Measurements from ENCODE around the gene HNRNPAB.
"Not testable (repeated sequence)": the region's sequence is repeated elsewhere in the genome, so short reads cannot be mapped to it uniquely, and the experiment has no call there.

The HNRNPAB gene

GRCh38 chr5:178212241-178213002 lies 8.1 kb downstream of the HNRNPAB start:
- DNase-seq (ENCODE audit: low read depth) = no peak

GRCh38 chr5:178213003-178213461 lies 8.7 kb downstream of the HNRNPAB start:
- DNase-seq (ENCODE audit: low read depth) = no peak

- no peak for DNase-seq (ENCODE audit: low read depth)
Observed at GRCh38 chr5:178213748-178214151, 9.4 kb downstream of the HNRNPAB start.

GRCh38 chr5:178214160-178214803 lies 9.9 kb downstream of the HNRNPAB start:
- DNase-seq (ENCODE audit: low read depth) = no peak

GRCh38 chr5:178215280-178216002 lies 11.1 kb downstream of the HNRNPAB start:
- DNase-seq (ENCODE audit: low read depth) = no peak

- DNase-seq (ENCODE audit: low read depth) = no peak
Observed at GRCh38 chr5:178216088-178216534, 11.8 kb downstream of the HNRNPAB start.

- no peak for DNase-seq (ENCODE audit: low read depth)
Observed at GRCh38 chr5:178216779-178217178, 12.4 kb downstream of the HNRNPAB start.

- no peak for DNase-seq (ENCODE audit: low read depth)
Observed at GRCh38 chr5:178218237-178218776, 14.0 kb downstream of the HNRNPAB start.

GRCh38 chr5:178218827-178219226 lies 14.5 kb downstream of the HNRNPAB start:
- DNase-seq (ENCODE audit: low read depth) = no peak

GRCh38 chr5:178221282-178221681 lies 16.9 kb downstream of the HNRNPAB start:
- DNase-seq (ENCODE audit: low read depth) = no peak

- no peak for DNase-seq (ENCODE audit: low read depth)
Observed at GRCh38 chr5:178221853-178222252, 17.5 kb downstream of the HNRNPAB start.

GRCh38 chr5:178222292-178222691 lies 18.0 kb downstream of the HNRNPAB start:
- DNase-seq (ENCODE audit: low read depth) = no peak

GRCh38 chr5:178223196-178223773 lies 19.0 kb downstream of the HNRNPAB start:
- DNase-seq (ENCODE audit: low read depth) = no peak

GRCh38 chr5:178223828-178224335 lies 19.5 kb downstream of the HNRNPAB start:
- DNase-seq (ENCODE audit: low read depth) = no peak

- no peak for DNase-seq (ENCODE audit: low read depth)
Observed at GRCh38 chr5:178224403-178224802, 20.1 kb downstream of the HNRNPAB start.

GRCh38 chr5:178225174-178225573 lies 20.8 kb downstream of the HNRNPAB start:
- DNase-seq (ENCODE audit: low read depth) = no peak

- no peak for DNase-seq (ENCODE audit: low read depth)
Observed at GRCh38 chr5:178227138-178227659, 22.9 kb downstream of the HNRNPAB start.

- no peak for DNase-seq (ENCODE audit: low read depth)
Observed at GRCh38 chr5:178227929-178228328, 23.6 kb downstream of the HNRNPAB start.

GRCh38 chr5:178228609-178229008 lies 24.3 kb downstream of the HNRNPAB start:
- DNase-seq (ENCODE audit: low read depth) = no peak

- DNase-seq (ENCODE audit: low read depth) = not testable (repeated sequence)
Observed at GRCh38 chr5:178229111-178229510, 24.8 kb downstream of the HNRNPAB start.

GRCh38 chr5:178229861-178230260 lies 25.5 kb downstream of the HNRNPAB start:
- DNase-seq (ENCODE audit: low read depth) = no peak

Data from fibroblast of gingiva (primary cell).